ENCODE measurements around the gene MEN1. TPM values are rescaled to one million over a fixed set of nuclear protein-coding genes. Genes with fewer than 3 reads are reported as not detected.

Gene MEN1
- total RNA-seq, 3 donors from 2014 or later = 19.3 to 26.4 (median 21.9) TPM

DNA sequence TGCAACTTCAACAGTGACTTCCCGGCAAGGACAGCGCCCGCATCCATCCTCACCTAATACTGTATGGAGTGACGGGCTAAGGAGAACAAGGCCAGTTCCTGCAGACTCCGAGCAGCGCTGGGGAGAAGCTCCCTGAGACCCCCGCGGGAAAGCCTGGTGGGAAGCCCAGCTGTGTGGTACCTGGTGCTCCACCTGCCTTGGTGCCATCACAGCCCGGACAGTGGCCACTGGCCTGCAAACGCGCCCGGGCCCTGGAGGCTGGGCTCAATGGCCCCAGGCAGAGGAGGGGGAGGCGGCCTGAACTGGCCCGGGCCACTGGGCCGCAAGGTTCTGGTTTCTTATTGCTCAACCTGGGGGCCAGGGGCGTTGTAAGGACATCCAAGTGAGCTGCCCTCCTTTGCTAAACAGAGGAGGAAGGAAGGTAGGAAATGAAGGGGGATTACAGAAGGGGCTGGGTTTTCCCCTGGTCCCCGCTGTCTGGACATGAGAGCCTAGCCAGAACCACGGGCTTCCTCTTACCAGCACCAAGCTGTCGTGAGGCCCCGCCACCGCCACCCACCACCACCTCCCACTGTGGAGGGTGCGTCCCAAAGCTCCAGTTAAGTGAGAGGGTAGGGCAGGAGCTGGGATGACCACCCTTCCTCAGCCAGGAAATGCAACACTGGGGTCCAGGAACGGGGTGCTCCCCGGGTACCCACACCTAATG is 42.6 kb upstream of the MEN1 start:
- Histone ChIP-seq H3K4me3 (no peak overlapping the region), H3K36me3 (ENCODE audit: low read depth) (no peaks in the 10 kb centered on the region), H3K4me1 (ENCODE audit: low read depth) (peaks cover 63% of the 10 kb centered on the region), H3K9me3 (no peaks in the 10 kb centered on the region)
- DNase-seq (no peak), ATAC-seq (no peak)
- TF ChIP-seq, protein P1, sequence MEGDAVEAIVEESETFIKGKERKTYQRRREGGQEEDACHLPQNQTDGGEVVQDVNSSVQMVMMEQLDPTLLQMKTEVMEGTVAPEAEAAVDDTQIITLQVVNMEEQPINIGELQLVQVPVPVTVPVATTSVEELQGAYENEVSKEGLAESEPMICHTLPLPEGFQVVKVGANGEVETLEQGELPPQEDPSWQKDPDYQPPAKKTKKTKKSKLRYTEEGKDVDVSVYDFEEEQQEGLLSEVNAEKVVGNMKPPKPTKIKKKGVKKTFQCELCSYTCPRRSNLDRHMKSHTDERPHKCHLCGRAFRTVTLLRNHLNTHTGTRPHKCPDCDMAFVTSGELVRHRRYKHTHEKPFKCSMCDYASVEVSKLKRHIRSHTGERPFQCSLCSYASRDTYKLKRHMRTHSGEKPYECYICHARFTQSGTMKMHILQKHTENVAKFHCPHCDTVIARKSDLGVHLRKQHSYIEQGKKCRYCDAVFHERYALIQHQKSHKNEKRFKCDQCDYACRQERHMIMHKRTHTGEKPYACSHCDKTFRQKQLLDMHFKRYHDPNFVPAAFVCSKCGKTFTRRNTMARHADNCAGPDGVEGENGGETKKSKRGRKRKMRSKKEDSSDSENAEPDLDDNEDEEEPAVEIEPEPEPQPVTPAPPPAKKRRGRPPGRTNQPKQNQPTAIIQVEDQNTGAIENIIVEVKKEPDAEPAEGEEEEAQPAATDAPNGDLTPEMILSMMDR (IDR thresholded peaks at IDR 0.05) = no peak
- intact Hi-C loops (cut with DNase I, micrococcal nuclease) = no loop called here

GRCh38 chr11:64851831-64852351 is 41.5 kb upstream of the MEN1 start:
- Histone ChIP-seq H3K36me3 (ENCODE audit: low read depth) (no peaks in the 10 kb centered on the region), H3K4me3 (no peak overlapping the region), H3K9me3 (no peaks in the 10 kb centered on the region), H3K4me1 (ENCODE audit: low read depth) (peaks cover 65% of the 10 kb centered on the region)
- TF ChIP-seq, protein P1 (IDR thresholded peaks at IDR 0.05) = no peak
- DNase-seq (peak; percentile 21 to 76 (median 40)), ATAC-seq (no peak)
- intact Hi-C loops (cut with DNase I, micrococcal nuclease) = no loop called here

DNA sequence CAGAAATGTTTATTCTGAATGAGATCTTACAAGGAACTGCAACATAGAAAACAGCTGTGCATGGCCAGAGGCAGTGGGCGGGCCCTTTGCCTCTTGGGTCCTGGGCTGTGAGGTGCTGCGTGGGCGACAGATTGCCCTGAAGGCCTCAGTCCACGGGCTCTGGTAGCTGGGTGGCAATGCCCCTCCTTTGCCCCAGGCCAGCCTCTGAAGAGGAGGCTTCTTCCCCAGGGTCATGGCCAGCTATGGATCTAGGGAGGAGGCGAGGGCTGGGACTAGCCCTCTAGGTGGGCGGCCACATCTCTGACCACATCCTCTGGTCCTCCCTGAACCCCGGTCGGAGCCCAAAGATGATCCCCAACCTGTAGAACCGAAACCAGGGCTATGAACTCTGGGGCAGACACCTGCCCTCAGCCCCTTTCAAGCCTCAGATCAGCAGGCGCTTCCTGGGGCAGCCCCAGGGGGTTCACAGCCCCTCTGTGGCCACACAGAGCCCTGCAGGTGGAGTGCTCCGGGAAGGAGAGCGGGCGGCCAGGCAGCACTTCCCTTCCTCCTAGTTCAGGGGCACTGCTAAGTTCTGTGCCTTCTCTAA is 40.7 kb upstream of the MEN1 start:
- DNase-seq (peak; percentile 42 to 82 (median 59)), ATAC-seq (peak; percentile 11)
- H3K36me3 ChIP-seq (ENCODE audit: low read depth) = no peaks in the 10 kb centered on the region
- no peaks in the 10 kb centered on the region for H3K9me3 ChIP-seq
- TF ChIP-seq, protein P1 (IDR thresholded peaks at IDR 0.05) = no peak
- peaks cover 57% of the 10 kb centered on the region for H3K4me1 ChIP-seq (ENCODE audit: low read depth)
- H3K4me3 ChIP-seq = no peak overlapping the region
- intact Hi-C loops (cut with DNase I, micrococcal nuclease) = no loop called here

DNA sequence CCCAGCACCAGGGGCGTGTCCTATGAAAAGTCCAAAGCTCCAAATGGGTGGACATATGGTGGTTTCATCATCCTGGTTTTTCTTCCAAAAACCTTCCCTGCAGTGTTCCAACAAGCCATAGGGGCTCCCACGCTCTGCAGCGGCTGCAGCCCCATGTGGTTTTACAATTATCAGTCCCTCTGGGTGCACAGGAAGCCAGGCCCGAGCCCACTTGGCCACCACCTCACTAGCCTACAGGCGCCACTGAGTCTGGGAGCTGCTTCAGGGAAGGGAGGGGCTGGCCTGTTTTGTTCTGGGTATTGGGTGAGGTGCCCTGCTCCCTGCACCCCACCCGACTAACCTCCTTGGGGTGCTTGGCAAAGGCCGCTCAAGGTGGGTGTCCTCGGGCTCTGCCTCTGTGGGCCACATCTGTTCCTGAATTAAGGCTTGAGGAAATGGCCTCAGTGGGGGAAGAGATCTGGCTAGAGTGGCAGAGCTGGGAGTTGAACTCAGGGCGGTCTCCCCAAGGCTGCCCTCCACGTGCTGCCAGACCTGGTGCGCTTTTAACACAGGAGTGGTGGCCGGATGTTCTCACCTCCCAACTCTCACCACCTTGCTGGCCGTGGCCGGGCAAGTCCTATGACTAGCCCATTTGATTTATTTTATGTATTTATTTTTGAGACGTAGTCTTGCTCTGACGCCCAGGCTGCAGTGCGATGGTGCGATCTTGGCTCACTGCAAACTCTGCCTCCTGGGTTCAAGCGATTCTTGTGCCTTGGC is 39.4 kb upstream of the MEN1 start:
- TF ChIP-seq, protein P1 (IDR thresholded peaks at IDR 0.05) = no peak
- intact Hi-C loops (cut with DNase I, micrococcal nuclease) = loop anchor here (5.0 kb wide), 1 partner anchor 43 kb away; no protein-coding TSS in a partner anchor
- DNase-seq = peak in 1 of 3 donors; percentile 40
- Histone ChIP-seq H3K4me1 (ENCODE audit: low read depth) (peaks cover 47% of the 10 kb centered on the region), H3K4me3 (no peak overlapping the region), H3K9me3 (no peaks in the 10 kb centered on the region), H3K36me3 (ENCODE audit: low read depth) (no peaks in the 10 kb centered on the region)
- no peak for ATAC-seq

DNA sequence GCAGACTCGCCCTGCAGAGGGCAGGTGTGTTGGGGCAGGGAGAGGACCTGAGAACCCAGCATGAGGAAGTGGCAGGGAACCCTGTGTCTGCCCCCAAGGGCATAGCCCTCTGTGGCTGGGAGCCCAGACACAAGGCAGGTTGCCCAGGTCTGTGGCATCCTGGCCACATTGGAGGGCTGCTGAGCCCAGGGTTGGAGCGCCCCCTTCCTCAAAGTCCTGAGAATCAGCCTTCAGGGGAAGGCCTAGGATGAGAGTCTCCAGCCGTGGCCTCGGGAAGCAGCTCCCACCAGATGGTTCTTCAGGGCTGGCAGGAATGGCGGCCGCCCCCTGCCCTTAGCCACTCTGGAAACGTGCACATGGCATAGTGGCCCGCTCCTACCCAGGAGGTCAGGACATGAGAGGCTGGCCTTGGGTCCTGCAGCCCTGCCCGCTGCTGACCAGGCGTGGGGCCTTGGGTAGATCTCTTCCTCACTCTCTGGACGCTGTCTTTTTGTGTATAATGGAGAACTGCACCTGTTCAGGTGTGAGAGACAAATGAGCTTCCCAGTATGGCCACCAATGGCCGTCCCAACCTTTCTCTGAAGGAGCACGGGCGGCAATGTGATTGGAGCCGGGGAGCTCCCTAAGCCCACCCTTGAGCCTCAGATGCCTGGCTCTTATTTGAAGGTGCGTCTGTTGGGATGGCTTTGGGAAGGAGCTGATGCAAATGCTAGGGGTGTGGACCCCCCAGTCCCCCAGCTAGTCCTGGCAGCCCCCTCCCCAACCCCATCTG is 38.7 kb upstream of the MEN1 start:
- intact Hi-C loops (cut with DNase I, micrococcal nuclease) = loop anchor here (5.0 kb wide), 1 partner anchor 43 kb away; no protein-coding TSS in a partner anchor
- peak; percentile 88 to 91 (median 91) for DNase-seq
- peak; percentile 59 for ATAC-seq
- no peaks in the 10 kb centered on the region for H3K9me3 ChIP-seq
- TF ChIP-seq, protein P1 (IDR thresholded peaks at IDR 0.05) = no peak
- H3K36me3 ChIP-seq (ENCODE audit: low read depth) = no peaks in the 10 kb centered on the region
- H3K4me3 ChIP-seq = no peak overlapping the region
- peaks cover 43% of the 10 kb centered on the region for H3K4me1 ChIP-seq (ENCODE audit: low read depth)
